VCaP (cell line): ENCODE measurements around the gene MTG2.

Experiments
- H3K27ac ChIP-seq: fragments of 450-650 bp; 2 replicates; pipeline ENCODE4 v1.5.1; 2017
- CTCF ChIP-seq: fragments of 450-650 bp; conservative IDR thresholded peaks from 2 replicates; pipeline ENCODE4 v1.5.1; 2017; ENCODE audit warnings: mild to moderate bottlenecking, moderate library complexity

The MTG2 gene

GRCh38 chr20:62165762-62166399 lies 16.9 kb upstream of the MTG2 start:
- H3K27ac ChIP-seq: no peak overlapping the region
- no peak for TF ChIP-seq CTCF

GRCh38 chr20:62167474-62167873 lies 15.4 kb upstream of the MTG2 start:
- no peak overlapping the region for H3K27ac ChIP-seq
- no peak for TF ChIP-seq CTCF

- H3K27ac ChIP-seq: no peak overlapping the region
- no peak for TF ChIP-seq CTCF
Measured at GRCh38 chr20:62168061-62168460, 14.8 kb upstream of the MTG2 start.

- no peak overlapping the region for H3K27ac ChIP-seq
- no peak for TF ChIP-seq CTCF
Measured at GRCh38 chr20:62168890-62169435, 13.9 kb upstream of the MTG2 start.

- TF ChIP-seq CTCF: no peak
Measured at GRCh38 chr20:62170536-62170935, 12.3 kb upstream of the MTG2 start.

GRCh38 chr20:62171245-62171644 lies 11.6 kb upstream of the MTG2 start:
- no peak for TF ChIP-seq CTCF
- H3K27ac ChIP-seq: no peak overlapping the region

More at GRCh38 chr20:62170536-62170935, 12.3 kb upstream of the MTG2 start:
- H3K27ac ChIP-seq: no peak overlapping the region

- no peak for TF ChIP-seq CTCF
- H3K27ac ChIP-seq: no peak overlapping the region
Measured at GRCh38 chr20:62172666-62173065, 10.2 kb upstream of the MTG2 start.
